Gastroesophageal sphincter (tissue), 3 donors: ENCODE measurements around the gene VEGFB.

Source experiments
- EP300 ChIP-seq: sonication (generic); formaldehyde crosslinking; IDR thresholded peaks from one replicate; pipeline ENCODE4 v1.6.1; 2017; ENCODE audit warnings: antibody characterized with exemption, mild to moderate bottlenecking
- POLR2A ChIP-seq, 2 donors: fragments of 450-650 bp; IDR thresholded peaks; one replicate each; pipeline ENCODE4 v1.6.1; 2017; ENCODE audit warnings: antibody characterized with exemption in 2 of 2, mild to moderate bottlenecking in 2 of 2, moderate library complexity in 1 of 2
- POLR2AphosphoS5 ChIP-seq: sonication (generic); formaldehyde crosslinking; IDR thresholded peaks from one replicate; pipeline ENCODE4 v1.6.1; 2017; ENCODE audit warnings: antibody characterized with exemption
- TF ChIP-seq, protein P1 (sequence below), 4 experiments: fragments of 200-600 bp in 2 of 4; fragments of 450-650 bp in 2 of 4; sonication (generic) in 1 of 4; IDR thresholded peaks; one replicate each; pipeline ENCODE4 v1.5.1; 2017 to 2019; ENCODE audit warnings: antibody characterized with exemption in 4 of 4, mild to moderate bottlenecking in 2 of 4, moderate library complexity in 2 of 4

DNA sequence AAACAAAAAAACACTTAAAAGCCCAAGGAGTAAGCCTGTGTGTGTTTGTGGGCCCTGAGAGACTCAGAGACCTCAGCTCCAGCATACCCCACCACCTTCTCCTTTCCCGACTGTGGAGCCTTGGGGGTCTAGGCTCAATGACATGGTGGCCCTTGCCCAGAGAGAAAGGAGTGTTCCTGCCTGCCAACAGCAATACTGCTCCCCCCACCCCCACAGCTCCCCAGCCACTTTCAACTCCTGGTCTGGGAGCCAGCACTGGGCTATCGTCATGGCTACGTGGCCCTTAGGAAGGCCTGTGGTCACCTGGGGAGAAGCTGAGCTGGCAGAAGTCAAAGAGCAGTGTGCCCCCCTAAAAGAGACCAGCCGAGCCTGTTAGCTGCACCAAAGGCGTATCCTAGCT is 9.7 kb downstream of the VEGFB start:
- TF ChIP-seq, protein P1, sequence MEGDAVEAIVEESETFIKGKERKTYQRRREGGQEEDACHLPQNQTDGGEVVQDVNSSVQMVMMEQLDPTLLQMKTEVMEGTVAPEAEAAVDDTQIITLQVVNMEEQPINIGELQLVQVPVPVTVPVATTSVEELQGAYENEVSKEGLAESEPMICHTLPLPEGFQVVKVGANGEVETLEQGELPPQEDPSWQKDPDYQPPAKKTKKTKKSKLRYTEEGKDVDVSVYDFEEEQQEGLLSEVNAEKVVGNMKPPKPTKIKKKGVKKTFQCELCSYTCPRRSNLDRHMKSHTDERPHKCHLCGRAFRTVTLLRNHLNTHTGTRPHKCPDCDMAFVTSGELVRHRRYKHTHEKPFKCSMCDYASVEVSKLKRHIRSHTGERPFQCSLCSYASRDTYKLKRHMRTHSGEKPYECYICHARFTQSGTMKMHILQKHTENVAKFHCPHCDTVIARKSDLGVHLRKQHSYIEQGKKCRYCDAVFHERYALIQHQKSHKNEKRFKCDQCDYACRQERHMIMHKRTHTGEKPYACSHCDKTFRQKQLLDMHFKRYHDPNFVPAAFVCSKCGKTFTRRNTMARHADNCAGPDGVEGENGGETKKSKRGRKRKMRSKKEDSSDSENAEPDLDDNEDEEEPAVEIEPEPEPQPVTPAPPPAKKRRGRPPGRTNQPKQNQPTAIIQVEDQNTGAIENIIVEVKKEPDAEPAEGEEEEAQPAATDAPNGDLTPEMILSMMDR (IDR thresholded peaks at IDR 0.05) = no peak
- no peak for TF ChIP-seq POLR2A (IDR thresholded peaks at IDR 0.05)
- no peak for TF ChIP-seq EP300
- no peak for TF ChIP-seq POLR2AphosphoS5
